ENCODE measurements around the gene MAMSTR.

Gene MAMSTR

GRCh38 chr19:48715681-48716171, 3.8 kb downstream of the MAMSTR start:
- no peak overlapping the region for H2AFZ ChIP-seq (ENCODE audit: low read length)
- peaks cover 36% of the 10 kb centered on the region for H3K4me1 ChIP-seq (ENCODE audit: insufficient read depth, low read length, severe bottlenecking)
- H3K27me3 ChIP-seq (ENCODE audit: insufficient read depth, low read length) = peaks cover 5% of the 10 kb centered on the region; the same call in 1 of the 2 replicates
- H4K20me1 ChIP-seq (ENCODE audit: insufficient read depth, low read length) = no peaks in the 10 kb centered on the region
- H3K4me3 ChIP-seq (ENCODE audit: low read depth, low read length, poor library complexity, severe bottlenecking) = peak overlapping the region; percentile 66
- no peak for TF ChIP-seq CTCF (IDR thresholded peaks at IDR 0.05; ENCODE audit: low read length)
- no peak for TF ChIP-seq EZH2 (IDR thresholded peaks at IDR 0.05; ENCODE audit: borderline replicate concordance, low read length)
- H3K36me3 ChIP-seq (ENCODE audit: insufficient read depth, low read length) = no peaks in the 10 kb centered on the region; the same call in 1 of the 2 replicates
- H3K4me2 ChIP-seq (ENCODE audit: low read length) = peak overlapping the region; percentile 81
- H3K27ac ChIP-seq (ENCODE audit: low read depth, low read length, poor library complexity, severe bottlenecking) = no peak overlapping the region
- H3F3A ChIP-seq (ENCODE audit: insufficient read depth, low read length) = no peaks in the 10 kb centered on the region
- H3K9me2 ChIP-seq (ENCODE audit: low read depth, low read length) = no peaks in the 10 kb centered on the region
- no peaks in the 10 kb centered on the region for H3K79me2 ChIP-seq (ENCODE audit: insufficient read depth, low read length)
- no peaks in the 10 kb centered on the region for H3K9me3 ChIP-seq (ENCODE audit: low read length)
- H3K9ac ChIP-seq (ENCODE audit: low read length) = no peak overlapping the region

- peak overlapping the region; percentile 69 for H3K9ac ChIP-seq (ENCODE audit: low read length)
- no peaks in the 10 kb centered on the region for H4K20me1 ChIP-seq (ENCODE audit: insufficient read depth, low read length)
- no peaks in the 10 kb centered on the region for H3K79me2 ChIP-seq (ENCODE audit: insufficient read depth, low read length)
- no peak overlapping the region for H3K27ac ChIP-seq (ENCODE audit: low read depth, low read length, poor library complexity, severe bottlenecking)
- no peaks in the 10 kb centered on the region for H3K9me2 ChIP-seq (ENCODE audit: low read depth, low read length)
- H3K4me3 ChIP-seq (ENCODE audit: low read depth, low read length, poor library complexity, severe bottlenecking) = peak overlapping the region; percentile 66
- no peak overlapping the region for H2AFZ ChIP-seq (ENCODE audit: low read length)
- TF ChIP-seq CTCF (IDR thresholded peaks at IDR 0.05; ENCODE audit: low read length) = no peak
- TF ChIP-seq EZH2 (IDR thresholded peaks at IDR 0.05; ENCODE audit: borderline replicate concordance, low read length) = no peak
- no peaks in the 10 kb centered on the region for H3F3A ChIP-seq (ENCODE audit: insufficient read depth, low read length)
- peaks cover 32% of the 10 kb centered on the region for H3K4me1 ChIP-seq (ENCODE audit: insufficient read depth, low read length, severe bottlenecking)
- H3K27me3 ChIP-seq (ENCODE audit: insufficient read depth, low read length) = peaks cover 5% of the 10 kb centered on the region; the same call in 1 of the 2 replicates
- peak overlapping the region; percentile 81 for H3K4me2 ChIP-seq (ENCODE audit: low read length)
- H3K36me3 ChIP-seq (ENCODE audit: insufficient read depth, low read length) = no peaks in the 10 kb centered on the region; the same call in 1 of the 2 replicates
- no peaks in the 10 kb centered on the region for H3K9me3 ChIP-seq (ENCODE audit: low read length)
Measured at GRCh38 chr19:48714759-48715675, 4.5 kb downstream of the MAMSTR start.

- Histone ChIP-seq H4K20me1 (ENCODE audit: insufficient read depth, low read length) (no peaks in the 10 kb centered on the region), H3K9me2 (ENCODE audit: low read depth, low read length) (no peaks in the 10 kb centered on the region), H3K27ac (ENCODE audit: low read depth, low read length, poor library complexity, severe bottlenecking) (no peak overlapping the region), H3K27me3 (ENCODE audit: insufficient read depth, low read length) (peaks cover 5% of the 10 kb centered on the region; the same call in 1 of the 2 replicates), H3K9ac (ENCODE audit: low read length) (peak overlapping the region; percentile 69), H3K4me2 (ENCODE audit: low read length) (peak overlapping the region; percentile 81), H3K9me3 (ENCODE audit: low read length) (no peaks in the 10 kb centered on the region), H2AFZ (ENCODE audit: low read length) (peak overlapping the region; percentile 45; the same call in 1 of the 2 replicates), H3K36me3 (ENCODE audit: insufficient read depth, low read length) (no peaks in the 10 kb centered on the region; the same call in 1 of the 2 replicates), H3K79me2 (ENCODE audit: insufficient read depth, low read length) (no peaks in the 10 kb centered on the region), H3K4me1 (ENCODE audit: insufficient read depth, low read length, severe bottlenecking) (peaks cover 28% of the 10 kb centered on the region), H3F3A (ENCODE audit: insufficient read depth, low read length) (no peaks in the 10 kb centered on the region), H3K4me3 (ENCODE audit: low read depth, low read length, poor library complexity, severe bottlenecking) (peak overlapping the region; percentile 66)
- TF ChIP-seq EZH2 (IDR thresholded peaks at IDR 0.05; ENCODE audit: borderline replicate concordance, low read length) (no peak), CTCF (IDR thresholded peaks at IDR 0.05; ENCODE audit: low read length) (no peak)
Measured at GRCh38 chr19:48713864-48714755, 5.4 kb downstream of the MAMSTR start.
